HTERT RPE-1 (cell line): ENCODE results near the gene WDCP.

Experiments
- in situ Hi-C: fragments of 300-500 bp; cut with MboI; formaldehyde crosslinking; loops from 4 replicates; pipeline ENCODE4 v1.14.3; 2020; ENCODE audit warnings: low sequenced_read_pairs

WDCP gene

DNA sequence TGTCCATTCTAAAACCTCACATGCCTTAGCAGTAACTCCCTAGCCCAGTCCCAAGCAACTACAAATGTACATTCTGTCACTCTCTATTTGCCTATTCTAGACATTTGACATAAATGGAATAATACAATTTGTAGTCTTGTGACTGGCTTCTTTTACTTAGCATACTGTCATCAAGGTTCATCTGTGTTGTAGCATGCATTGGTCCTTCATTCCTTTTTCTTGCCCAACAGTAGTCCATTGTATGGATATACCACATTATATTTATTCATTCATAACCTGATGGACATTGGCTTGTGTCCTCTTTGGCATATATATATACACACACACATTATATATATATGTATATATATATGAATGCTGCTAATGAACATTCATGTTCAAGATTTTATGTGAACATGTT lies 39.5 kb downstream of the WDCP start:
- in situ Hi-C loops: no loop called here

- in situ Hi-C loops: no loop called here
Observed at GRCh38 chr2:23994567-23994966, 52.6 kb downstream of the WDCP start.

GRCh38 chr2:23993736-23994269 lies 53.4 kb downstream of the WDCP start:
- in situ Hi-C loops: no loop called here

GRCh38 chr2:23992931-23993330 lies 54.3 kb downstream of the WDCP start:
- in situ Hi-C loops: no loop called here

DNA sequence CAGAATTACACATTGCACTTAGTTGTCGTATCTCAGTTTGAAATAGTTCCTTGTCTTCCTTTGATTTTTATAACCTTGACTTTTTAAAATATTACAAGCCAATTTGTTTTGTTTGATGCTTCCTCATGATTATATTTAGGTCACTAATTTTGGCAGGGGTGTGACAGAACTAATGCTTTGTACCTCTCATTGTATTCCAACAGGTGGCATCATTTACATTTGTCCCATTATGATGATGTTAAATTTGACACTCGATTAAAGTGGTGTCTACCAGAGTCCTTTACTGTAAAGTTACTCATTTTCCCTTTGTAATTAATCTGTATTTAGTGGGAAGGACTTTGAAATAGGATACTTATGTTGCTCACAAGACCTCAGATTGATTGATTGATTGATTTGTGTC lies 58.8 kb downstream of the WDCP start:
- in situ Hi-C loops: no loop called here
